Adrenal gland (tissue), 5 donors: Measurements from ENCODE around the gene USP40.

ENCODE experiments used
- CTCF ChIP-seq, 6 experiments: fragments of 450-650 bp in 4 of 6; fragments of 200-600 bp in 2 of 6; sonication (generic) in 1 of 6; IDR thresholded peaks; 1 replicate in 5 of 6; 2 replicates in 1 of 6; pipeline versions ENCODE4 v1.5.1 to v1.8.0; 2016 to 2021; ENCODE audit warnings: antibody characterized with exemption in 6 of 6, mild to moderate bottlenecking in 2 of 6, moderate library complexity in 1 of 6
- POLR2A ChIP-seq, 2 donors: fragments of 450-650 bp; IDR thresholded peaks; one replicate each; pipeline ENCODE4 v1.6.1; 2017; ENCODE audit warnings: antibody characterized with exemption in 2 of 2, mild to moderate bottlenecking in 2 of 2, moderate library complexity in 1 of 2
- donor health status: DM: no; HTN: no; CAD: no.

GRCh38 chr2:233546101-233546500 lies 20.5 kb downstream of the USP40 start:
- no peak for TF ChIP-seq CTCF (IDR thresholded peaks at IDR 0.05)
- no peak for TF ChIP-seq POLR2A (IDR thresholded peaks at IDR 0.05)
